Ishikawa (cell line): Measurements from ENCODE around the gene QSOX2.

Experiments used
- CEBPB ChIP-seq: IDR thresholded peaks from 2 replicates; pipeline ENCODE4 v1.6.1; 2012
- CREB1 ChIP-seq: IDR thresholded peaks from 2 replicates; pipeline ENCODE4 v1.6.1; 2012; ENCODE audit warnings: low read depth
- EGR1 ChIP-seq: IDR thresholded peaks from 2 replicates; pipeline ENCODE4 v1.6.1; 2012
- EP300 ChIP-seq: IDR thresholded peaks from 2 replicates; pipeline ENCODE4 v1.6.1; 2012; ENCODE audit warnings: borderline replicate concordance
- FOXM1 ChIP-seq: IDR thresholded peaks from 2 replicates; pipeline ENCODE4 v1.6.1; 2012; ENCODE audit warnings: low read depth, borderline replicate concordance
- MAX ChIP-seq: IDR thresholded peaks from 2 replicates; pipeline ENCODE4 v1.6.1; 2012
- NFIC ChIP-seq: IDR thresholded peaks from 2 replicates; pipeline ENCODE4 v1.6.1; 2012
- RAD21 ChIP-seq: IDR thresholded peaks from 2 replicates; pipeline ENCODE4 v1.6.1; 2012; ENCODE audit warnings: low read depth
- REST ChIP-seq: IDR thresholded peaks from 2 replicates; pipeline ENCODE4 v1.6.1; 2012; ENCODE audit warnings: low read depth, mild to moderate bottlenecking
- TAF1 ChIP-seq: IDR thresholded peaks from 2 replicates; pipeline ENCODE4 v1.6.1; 2012; ENCODE audit warnings: low read depth, mild to moderate bottlenecking
- TCF12 ChIP-seq: IDR thresholded peaks from 2 replicates; pipeline ENCODE4 v1.6.1; 2012; ENCODE audit warnings: low read depth
- TEAD4 ChIP-seq: IDR thresholded peaks from 2 replicates; pipeline ENCODE4 v1.6.1; 2012
- USF1 ChIP-seq: IDR thresholded peaks from 2 replicates; pipeline ENCODE4 v1.6.1; 2012
- YY1 ChIP-seq: IDR thresholded peaks from 2 replicates; pipeline ENCODE4 v1.6.1; 2012; ENCODE audit warnings: low read depth
- ZBTB7A ChIP-seq: IDR thresholded peaks from 2 replicates; pipeline ENCODE4 v1.6.1; 2012; ENCODE audit warnings: low read depth

Gene QSOX2

GRCh38 chr9:136209232-136209631, 36.4 kb downstream of the QSOX2 start:
- TF ChIP-seq CREB1, result no peak
- no peak for TF ChIP-seq TEAD4
- no peak for TF ChIP-seq FOXM1
- TF ChIP-seq CEBPB, result no peak
- no peak for TF ChIP-seq EGR1
- TF ChIP-seq TAF1, result no peak
- no peak for TF ChIP-seq MAX
- no peak for TF ChIP-seq USF1

GRCh38 chr9:136208675-136209074, 36.9 kb downstream of the QSOX2 start:
- TF ChIP-seq EP300 (no peak), TCF12 (no peak), CREB1 (no peak), NFIC (no peak), REST (no peak), TAF1 (no peak), MAX (no peak), FOXM1 (no peak), EGR1 (no peak), CEBPB (no peak), ZBTB7A (no peak), USF1 (no peak), TEAD4 (no peak), RAD21 (no peak), YY1 (no peak)

GRCh38 chr9:136207616-136208015, 38.0 kb downstream of the QSOX2 start:
- TF ChIP-seq TEAD4 (no peak), REST (no peak), EP300 (no peak), TAF1 (no peak), MAX (no peak), CEBPB (no peak), EGR1 (no peak), FOXM1 (no peak), NFIC (no peak), YY1 (no peak), ZBTB7A (no peak), CREB1 (no peak), USF1 (no peak), TCF12 (no peak), RAD21 (no peak)

GRCh38 chr9:136206602-136207275, 38.9 kb downstream of the QSOX2 start:
- TF ChIP-seq TAF1, result no peak
- TF ChIP-seq REST, result no peak
- no peak for TF ChIP-seq NFIC
- TF ChIP-seq EP300, result no peak
- no peak for TF ChIP-seq ZBTB7A
- TF ChIP-seq FOXM1, result no peak
- no peak for TF ChIP-seq CREB1
- TF ChIP-seq MAX, result no peak
- TF ChIP-seq CEBPB, result no peak
- no peak for TF ChIP-seq RAD21
- TF ChIP-seq USF1, result no peak
- no peak for TF ChIP-seq TCF12
- TF ChIP-seq YY1, result no peak
